Activated T-cell treated with anti-CD3 and anti-CD28 coated beads for 4 hours (primary cell): Measurements from ENCODE around the gene SELE.
"Not testable (repeated sequence)": the region's sequence is repeated elsewhere in the genome, so short reads cannot be mapped to it uniquely, and the experiment has no call there.

Source experiments
- DNase-seq: peaks from one replicate; pipeline ENCODE4 v3.0.0-alpha.2; 2020

SELE gene

GRCh38 chr1:169715100-169715499 lies 18.8 kb downstream of the SELE start:
- DNase-seq: not testable (repeated sequence)

DNA sequence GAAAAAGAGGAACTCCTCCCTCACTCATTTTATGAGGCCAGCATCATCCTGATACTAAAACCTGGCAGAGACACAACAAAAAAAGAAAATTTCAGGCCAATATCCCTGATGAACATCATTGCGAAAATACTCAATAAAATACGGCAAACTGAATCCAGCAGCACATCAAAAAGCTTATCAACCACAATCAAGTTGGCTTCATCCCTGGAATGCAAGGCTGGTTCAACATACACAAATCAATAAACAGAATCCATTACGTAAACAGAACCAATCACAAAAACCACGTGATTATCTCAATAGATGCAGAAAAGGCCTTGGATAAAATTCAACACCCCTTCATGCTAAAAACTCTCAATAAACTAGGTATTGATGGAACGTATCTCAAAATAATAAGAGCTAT lies 20.8 kb downstream of the SELE start:
- DNase-seq: not testable (repeated sequence)

DNA sequence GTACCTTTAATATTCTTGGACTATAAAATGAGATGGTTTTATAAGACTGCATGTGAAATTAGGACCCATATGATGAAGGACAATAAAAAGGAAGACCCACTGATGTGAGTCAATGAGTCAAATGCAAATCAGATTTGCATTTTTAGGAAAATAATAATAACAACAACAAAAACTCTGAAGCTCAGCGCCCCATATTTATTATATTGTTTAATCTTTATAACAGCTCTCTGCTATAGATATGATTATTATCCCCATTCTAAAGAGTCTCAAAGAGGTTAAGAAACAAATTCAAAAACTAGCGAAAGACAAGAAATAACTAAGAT lies 21.6 kb downstream of the SELE start:
- no peak for DNase-seq

DNA sequence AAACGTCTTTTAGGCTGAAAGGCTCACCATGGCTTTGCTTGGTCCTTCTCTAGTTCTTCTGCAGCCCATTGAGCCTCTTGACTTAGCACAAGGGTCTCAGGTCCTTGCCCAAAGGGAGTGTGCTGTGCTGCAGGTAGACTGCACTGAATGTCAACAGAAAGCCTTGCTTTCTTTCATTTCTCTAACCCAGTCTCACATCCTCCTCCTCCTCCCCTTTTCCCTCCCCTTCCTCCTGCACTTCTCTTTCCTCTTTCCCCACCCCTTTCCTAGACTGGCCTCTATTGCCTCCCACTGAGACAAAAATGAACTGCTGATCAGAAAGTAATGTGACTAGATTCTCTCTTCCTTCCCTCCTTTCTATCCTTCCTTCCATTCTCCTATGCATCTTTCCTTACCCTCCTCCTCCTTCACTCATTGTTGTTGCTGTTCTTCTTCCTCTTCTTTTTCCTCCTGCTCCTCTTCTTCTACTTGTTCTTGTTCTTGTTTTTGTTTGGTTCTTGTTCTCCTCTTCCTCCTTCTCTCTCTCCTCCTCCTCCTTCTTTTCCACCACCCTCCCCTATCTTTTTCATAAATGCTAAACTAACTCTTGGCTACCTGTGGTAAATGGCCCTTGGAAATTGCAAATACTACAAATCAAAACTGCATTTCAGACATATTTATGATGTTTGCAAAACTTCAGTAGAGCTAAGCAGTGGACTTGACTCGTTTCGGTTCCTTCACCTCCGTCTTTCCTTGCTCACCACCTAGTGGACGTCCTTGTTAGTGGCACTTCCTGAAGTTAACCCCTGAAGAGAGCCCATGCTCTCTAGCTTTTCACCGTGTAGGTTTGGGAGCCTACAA lies 22.2 kb downstream of the SELE start, which contains the start of gene SELL:
TSS of gene SELL (minus strand) at position 152 of the 840 bp plus-strand sequence. CDS start at position 30, 122 bp downstream.
- DNase-seq: peak; percentile 72

DNA sequence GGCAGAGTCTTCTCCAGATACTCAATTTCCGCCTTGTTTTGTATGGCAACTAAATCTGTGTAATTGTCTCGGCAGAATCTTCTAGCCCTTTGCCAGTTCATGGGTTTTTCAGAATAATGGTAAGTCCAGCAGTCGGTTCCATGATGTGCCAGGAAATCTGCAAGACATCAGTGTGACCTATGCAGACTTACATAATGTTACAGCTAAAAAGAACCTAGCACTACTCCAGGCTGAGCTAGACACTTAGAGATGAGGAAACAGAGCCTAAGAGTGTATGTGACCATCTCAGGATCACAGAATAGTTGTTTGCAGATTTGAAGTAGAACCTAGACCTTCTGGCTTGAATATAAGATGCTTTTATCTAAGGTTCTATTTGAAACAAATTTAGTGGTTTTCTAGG lies 25.2 kb downstream of the SELE start:
- DNase-seq: no peak

DNA sequence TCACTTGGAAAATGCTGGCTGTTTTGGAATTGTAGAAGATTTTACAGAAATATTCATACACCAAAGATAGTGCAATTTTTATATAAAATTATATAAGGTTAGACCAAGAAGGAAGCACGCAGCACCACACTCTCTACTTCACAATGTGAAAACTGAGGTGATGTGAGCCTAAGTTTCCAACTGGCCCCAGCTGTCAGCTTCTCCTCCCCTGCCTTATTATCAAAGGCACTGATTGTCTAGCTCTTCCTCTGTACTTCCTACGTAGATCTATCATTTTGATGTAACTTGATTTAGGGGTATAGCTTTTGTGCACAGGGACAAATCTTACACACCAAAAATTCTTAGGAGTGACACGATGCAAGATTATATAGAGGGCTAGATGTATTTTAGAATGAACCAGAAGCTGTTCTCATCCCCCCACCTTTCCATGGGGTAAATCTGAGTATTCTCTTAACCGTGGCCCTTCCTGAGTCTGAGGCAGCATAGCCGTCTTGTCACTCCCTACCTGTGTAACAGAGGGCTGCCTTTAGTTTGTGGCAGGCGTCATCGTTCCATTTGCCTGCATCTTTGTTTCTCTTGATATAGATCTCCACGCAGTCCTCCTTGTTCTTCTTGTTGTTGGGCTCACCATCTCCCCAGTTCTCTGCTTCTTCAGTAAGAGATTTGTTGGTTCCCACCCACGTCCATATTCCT lies 25.8 kb downstream of the SELE start:
- DNase-seq: no peak

DNA sequence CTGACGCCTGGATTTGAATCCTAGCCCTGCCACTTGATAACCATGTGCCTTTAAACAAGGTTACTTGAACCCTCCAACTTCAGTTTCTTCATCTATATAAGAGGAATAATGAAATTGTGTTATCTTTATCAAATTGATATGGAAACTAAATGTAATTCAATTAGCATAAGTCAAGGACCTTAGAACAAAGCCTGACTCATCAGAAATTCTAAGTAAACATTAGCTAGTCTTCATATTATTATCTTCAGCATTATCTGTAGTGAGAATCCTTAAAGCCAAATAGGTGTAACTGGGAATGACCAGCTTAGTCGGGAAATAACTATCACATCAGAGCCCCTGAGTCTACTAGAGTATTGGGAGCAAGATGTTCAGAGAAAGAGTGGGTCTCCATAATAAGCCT lies 29.1 kb downstream of the SELE start:
- DNase-seq: no peak

DNA sequence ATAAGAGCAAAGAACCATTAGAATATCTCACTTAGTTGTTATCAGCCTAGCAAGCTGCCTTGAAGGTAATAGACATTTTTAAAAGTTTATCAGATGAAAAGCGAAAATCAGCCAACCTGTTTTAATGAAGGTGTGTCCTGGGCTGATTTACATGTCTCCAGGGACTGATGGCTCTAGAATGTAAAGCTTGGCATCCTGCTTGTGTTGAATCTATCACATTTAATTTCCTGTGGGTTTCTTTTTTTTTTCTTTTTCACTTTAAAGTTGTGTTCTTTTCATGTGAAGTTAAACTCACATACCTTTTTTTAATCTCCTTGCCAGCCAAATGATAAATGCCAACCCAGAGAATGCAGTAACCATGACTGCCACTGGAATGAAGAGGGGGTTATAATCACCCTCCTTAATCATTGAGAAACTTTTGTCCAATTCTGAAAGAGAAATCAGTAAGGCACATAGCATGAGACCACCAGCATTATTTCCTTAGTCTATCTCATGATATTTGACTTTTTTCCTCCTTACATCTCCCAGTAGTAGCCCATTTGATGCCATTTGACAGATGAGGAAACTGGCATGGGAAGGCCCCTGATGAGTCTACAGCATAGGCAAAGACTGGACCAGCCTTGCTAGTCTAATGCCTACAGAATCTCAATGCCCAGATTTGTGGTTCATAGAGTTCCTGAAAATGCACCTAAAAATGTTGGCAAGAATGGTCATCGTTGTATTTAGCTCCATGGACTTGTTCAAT lies 32.4 kb downstream of the SELE start:
- DNase-seq: no peak

DNA sequence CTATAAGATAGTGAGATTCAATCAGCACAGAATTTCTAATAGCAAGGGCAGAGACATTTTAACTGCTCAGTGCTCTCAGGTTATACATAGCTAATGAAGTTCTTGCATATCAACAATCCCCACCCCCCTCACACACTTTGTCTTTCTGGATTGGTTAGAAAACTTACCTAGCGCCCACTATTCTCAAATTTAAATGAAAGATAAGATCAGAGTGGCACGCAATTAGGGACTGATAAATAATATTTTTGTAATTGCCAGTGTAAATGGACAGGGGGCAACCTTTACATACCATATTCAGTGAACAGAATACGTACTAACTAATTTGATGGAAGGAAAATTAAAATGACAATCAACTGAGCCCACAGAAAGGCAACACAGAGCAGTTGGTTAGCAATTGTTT lies 34.2 kb downstream of the SELE start:
- DNase-seq: no peak

- DNase-seq: no peak
Measured at GRCh38 chr1:169698976-169699375, 34.9 kb downstream of the SELE start.

- no peak for DNase-seq
Measured at GRCh38 chr1:169697755-169698154, 36.1 kb downstream of the SELE start.

GRCh38 chr1:169696273-169697100 lies 37.4 kb downstream of the SELE start:
- DNase-seq: no peak

GRCh38 chr1:169694304-169695075 lies 39.4 kb downstream of the SELE start:
- DNase-seq: no peak

GRCh38 chr1:169692756-169693460 lies 41.0 kb downstream of the SELE start:
- no peak for DNase-seq

- no peak for DNase-seq
Measured at GRCh38 chr1:169690489-169690888, 43.4 kb downstream of the SELE start.

DNA sequence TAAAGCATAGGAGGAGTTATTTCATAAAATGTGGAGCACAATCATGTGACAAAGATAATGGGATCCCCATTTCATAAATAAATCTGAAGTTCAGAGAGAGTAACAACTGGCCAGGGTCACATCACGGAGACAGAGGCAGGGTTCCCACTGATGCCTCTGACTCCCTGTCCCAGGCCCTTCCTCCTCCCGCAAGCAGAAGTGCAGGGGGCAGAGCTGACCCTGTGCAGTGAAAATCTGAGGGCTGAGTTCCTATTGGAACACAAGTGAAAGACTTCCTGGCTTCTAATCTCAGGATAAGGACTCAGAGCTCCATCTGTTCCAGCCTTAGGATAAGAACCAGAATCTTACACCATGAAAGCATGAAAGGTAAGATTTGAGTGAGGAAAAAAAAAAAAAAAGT lies 44.5 kb downstream of the SELE start:
- no peak for DNase-seq

DNA sequence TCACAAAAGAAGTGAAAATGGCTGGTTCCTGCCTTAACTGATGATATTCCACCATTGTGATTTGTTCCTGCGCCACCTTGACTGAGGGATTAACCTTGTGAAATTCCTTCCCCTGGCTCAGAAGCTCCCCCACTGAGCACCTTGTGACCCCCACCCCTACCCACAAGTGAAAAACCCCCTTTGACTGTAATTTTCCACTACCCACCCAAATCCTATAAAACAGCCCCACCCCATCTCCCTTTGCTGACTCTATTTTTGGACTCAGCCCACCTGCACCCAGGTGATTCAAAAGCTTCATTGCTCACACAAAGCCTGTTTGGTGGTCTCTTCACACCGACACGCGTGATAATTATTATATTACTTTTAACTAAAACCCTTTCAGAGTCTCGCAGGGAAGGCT lies 45.5 kb downstream of the SELE start:
- not testable (repeated sequence) for DNase-seq

GRCh38 chr1:169683661-169684060 lies 50.2 kb downstream of the SELE start:
- no peak for DNase-seq

DNA sequence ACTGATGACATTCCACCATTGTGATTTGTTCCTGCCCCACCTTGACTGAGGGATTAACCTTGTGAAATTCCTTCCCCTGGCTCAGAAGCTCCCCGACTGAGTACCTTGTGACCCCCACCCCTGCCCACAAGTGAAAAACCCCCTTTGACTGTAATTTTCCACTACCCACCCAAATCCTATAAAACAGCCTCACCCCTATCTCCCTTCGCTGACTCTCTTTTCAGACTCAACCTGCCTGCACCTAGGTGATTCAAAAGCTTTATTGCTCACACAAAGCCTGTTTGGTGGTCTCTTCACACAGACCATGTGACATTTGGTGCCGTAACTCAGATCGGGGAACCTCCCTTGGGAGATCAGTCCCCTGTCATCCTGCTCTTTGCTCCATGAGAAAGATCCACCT lies 50.7 kb downstream of the SELE start:
- peak; percentile 57 for DNase-seq

DNA sequence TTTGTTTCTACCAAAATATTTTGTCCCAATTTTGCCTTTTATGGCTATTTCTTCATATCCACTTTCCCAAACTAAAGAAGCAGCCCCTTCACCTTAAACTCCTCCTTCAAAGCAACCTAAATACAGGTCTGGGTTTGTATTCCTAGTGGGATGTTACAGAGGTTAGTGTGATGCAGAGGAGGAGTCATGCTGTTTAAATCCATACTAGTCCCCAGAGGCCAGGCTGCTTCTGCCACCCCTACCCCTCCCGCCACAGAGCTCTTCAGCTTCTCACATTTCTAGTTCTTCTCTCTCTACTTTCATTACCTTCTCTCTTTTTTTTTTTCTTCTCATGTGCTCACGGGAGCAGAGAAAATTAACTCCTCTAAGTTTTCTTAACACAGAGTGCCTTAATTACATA lies 51.8 kb downstream of the SELE start:
- DNase-seq: no peak

- DNase-seq: no peak
Measured at GRCh38 chr1:169681140-169681539, 52.7 kb downstream of the SELE start.
